Retinal pigment epithelial cell (primary cell): ENCODE data around the gene TWF2.

ENCODE experiments used
- DNase-seq: peaks from one replicate; pipeline ENCODE4 v3.0.0-alpha.2; 2010; ENCODE audit warnings: low read depth
- H3K4me3 ChIP-seq: 2 replicates; pipeline ENCODE4 v1.5.1; 2011; ENCODE audit warnings: mild to moderate bottlenecking, low read length, control low read depth, moderate library complexity
- CTCF ChIP-seq: conservative IDR thresholded peaks from 2 replicates; pipeline ENCODE4 v1.5.1; 2011; ENCODE audit warnings: low read depth, low read length, control low read depth, inconsistent platforms

TWF2 gene

DNA sequence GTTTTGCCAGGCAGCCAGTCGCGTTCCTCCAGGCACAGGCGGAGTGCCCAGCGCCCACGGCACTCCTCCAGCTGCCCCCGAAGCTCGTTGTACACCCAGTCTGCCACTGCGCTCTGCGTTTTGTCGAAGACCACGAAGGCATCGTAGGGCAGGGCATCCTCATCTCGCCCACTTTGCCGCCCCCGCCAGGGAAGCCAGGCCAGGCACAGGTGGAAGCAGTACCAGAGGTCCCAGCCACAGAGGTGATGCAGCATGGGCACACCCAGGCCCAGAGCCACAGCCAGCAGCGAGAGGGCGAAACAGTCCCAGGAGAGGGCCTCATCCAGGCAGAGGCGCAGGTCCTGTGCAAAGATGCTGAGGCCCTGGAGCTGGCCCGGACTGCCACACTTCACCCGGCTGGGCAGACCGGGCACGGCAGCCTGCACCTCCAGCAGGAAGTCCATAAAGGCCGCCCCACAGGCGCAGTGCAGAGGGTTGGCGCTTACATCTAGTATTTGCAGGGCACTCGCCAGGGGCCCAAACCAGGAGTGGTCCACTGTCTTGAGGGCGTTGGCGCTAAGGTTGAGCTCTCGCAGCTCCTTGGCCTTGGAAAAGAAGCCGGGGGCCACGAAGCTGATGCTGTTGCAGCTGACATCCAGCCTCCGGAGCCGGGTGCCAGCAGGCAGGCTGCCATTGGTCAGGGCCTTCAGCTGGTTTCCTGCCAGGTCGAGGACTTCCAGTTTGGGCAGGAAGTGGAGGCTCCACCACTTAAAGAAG, 17.2 kb downstream of the TWF2 start:
- DNase-seq: no peak
- H3K4me3 ChIP-seq: no peak overlapping the region
- TF ChIP-seq CTCF: no peak

DNA sequence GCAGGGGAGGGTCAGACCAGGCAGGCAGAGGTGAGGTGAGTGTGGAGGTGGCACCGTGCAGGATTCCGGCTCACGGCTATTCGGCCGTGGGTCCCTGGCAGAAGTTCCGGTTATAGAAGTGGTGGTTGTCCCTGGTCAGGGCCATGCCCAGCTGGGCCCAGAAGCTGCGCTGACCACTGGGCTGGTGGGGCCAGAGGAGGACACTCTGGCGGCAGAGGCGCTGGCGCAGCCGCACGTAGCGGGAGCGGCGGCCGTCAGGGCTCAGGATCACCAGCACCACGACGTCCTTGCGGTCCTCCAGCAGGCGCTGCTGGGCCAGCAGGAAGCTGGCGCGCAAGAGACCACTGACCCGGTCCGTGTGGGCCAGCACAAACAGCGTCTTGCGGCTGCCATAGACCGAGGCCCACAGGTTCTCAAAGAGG, 17.8 kb downstream of the TWF2 start:
- no peak overlapping the region for H3K4me3 ChIP-seq
- DNase-seq: no peak
- TF ChIP-seq CTCF: no peak

DNA sequence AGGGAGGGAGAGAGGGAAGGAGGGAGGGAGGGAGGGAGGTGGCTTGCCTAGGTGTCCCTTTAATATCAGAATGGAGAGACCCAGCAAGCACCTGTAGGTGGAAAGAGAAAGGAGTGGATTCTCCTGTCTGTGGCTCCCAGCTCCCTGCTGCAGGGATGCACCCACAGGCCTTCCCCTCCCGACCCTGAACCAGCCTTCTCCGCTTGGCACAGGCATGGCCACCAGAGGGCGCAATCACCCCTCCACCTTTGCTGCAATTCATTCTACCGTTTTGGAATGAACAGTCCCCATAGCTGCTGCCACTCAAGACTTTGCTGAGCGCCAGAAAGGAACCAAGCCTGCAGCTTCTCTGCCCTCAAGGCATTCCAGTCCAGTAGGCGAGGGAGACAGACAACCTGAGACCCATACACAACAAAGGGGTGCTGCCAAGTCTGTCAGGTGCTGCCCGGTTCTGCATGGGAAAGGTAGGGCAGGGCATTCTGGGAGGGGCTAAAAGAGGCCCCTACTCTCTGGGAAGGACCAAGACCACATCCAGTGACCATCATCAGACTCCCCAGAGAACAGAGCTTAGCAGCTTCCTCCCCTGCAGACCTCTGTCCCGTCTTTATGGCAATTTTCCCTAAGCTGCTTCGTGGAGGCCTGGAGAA, 18.5 kb downstream of the TWF2 start:
- DNase-seq: no peak
- peak; percentile 99 for TF ChIP-seq CTCF
- no peak overlapping the region for H3K4me3 ChIP-seq

GRCh38 chr3:52218937-52219650, 19.9 kb downstream of the TWF2 start:
- no peak overlapping the region for H3K4me3 ChIP-seq
- DNase-seq: no peak
- TF ChIP-seq CTCF: no peak

DNA sequence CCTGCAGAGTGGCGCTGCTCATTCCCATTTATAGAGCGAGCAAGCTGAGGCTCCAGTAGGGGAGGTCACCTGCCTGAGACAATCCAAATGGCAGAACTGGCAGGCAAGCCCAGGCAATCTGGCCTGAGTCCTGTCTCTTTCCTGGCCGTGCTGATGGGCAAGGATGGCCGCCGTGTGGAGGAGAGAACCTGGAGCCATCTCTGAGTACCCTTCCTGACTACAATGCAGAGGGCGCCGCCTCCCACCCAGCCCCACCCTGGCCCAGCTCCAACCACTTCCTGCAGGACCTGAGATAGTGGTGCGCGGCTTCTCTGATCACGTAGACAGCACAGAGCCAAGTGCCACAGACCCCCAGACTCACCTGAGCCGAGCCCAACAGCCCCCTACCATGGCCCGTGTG, 20.5 kb downstream of the TWF2 start:
- DNase-seq: no peak
- no peak for TF ChIP-seq CTCF
- no peak overlapping the region for H3K4me3 ChIP-seq

DNA sequence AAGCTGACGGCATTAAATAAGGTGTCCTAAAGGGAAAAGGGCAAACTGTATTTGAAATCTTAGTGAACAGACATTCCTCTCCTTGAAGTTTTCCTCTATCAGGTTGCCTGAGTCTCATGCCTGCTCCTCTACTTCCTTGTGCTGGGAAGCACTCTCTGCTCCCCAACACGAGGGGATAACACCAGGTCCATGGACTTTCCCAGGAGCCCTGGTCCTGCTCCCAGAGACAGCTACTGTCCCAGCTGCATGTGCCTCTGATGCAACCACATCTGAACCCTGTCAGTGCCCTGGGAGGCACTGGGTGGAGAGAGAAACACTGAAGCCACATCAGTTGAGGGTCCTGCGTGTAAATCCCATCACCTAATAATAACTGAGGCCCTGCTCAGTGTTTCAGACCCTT, 20.9 kb downstream of the TWF2 start:
- no peak for TF ChIP-seq CTCF
- H3K4me3 ChIP-seq: no peak overlapping the region
- DNase-seq: no peak
